B cell (primary cell): ENCODE measurements around the gene REPS2. TPM values are rescaled to one million over a fixed set of nuclear protein-coding genes. Genes with fewer than 3 reads are reported as not detected.

ENCODE experiments used
- ATAC-seq: fragments of 200-7000 bp; cut with Tn5 transposase; one replicate; pipeline ENCODE4 v1.10.0; 2021; ENCODE audit warnings: low read depth, mild to moderate bottlenecking, moderate number of reproducible peaks, moderate library complexity
- CTCF ChIA-PET: fragments of 350-600 bp; sonication (Branson Sonifier 250); formaldehyde crosslinking; loops from one replicate; lab custom pipeline; 2021; ENCODE audit warnings: antibody characterized with exemption, inconsistent platforms; lab: Charles Lee
- POLR2A ChIA-PET: fragments of 350-600 bp; sonication (Branson Sonifier 250); formaldehyde crosslinking; loops from one replicate; lab custom pipeline; 2021; ENCODE audit warnings: antibody characterized with exemption; lab: Charles Lee
- DNase-seq: peaks from one replicate; pipeline ENCODE4 v3.0.0; 2013
- H2AFZ ChIP-seq: 2 replicates; pipeline ENCODE4 v1.6.1; 2012; ENCODE audit warnings: mild to moderate bottlenecking, low read depth, low read length; ENCODE audit not compliant: insufficient read depth, poor library complexity, severe bottlenecking
- H3K27ac ChIP-seq, 2 donors: 1 replicate in 1 of 2; 2 replicates in 1 of 2; pipeline ENCODE4 v1.5.1; 2012 to 2013; ENCODE audit warnings: low read length in 2 of 2, mild to moderate bottlenecking in 2 of 2, moderate library complexity in 1 of 2
- H3K27me3 ChIP-seq, 4 experiments: fragments of 200-600 bp in 1 of 4; sonication (generic) in 1 of 4; replicated peaks in 1 of 4; 1 replicate in 2 of 4; 2 replicates in 2 of 4; pipeline versions ENCODE4 v1.6.1 to v1.7.0; 2013 to 2016; ENCODE audit warnings: low read length in 3 of 4, mild to moderate bottlenecking in 2 of 4, mixed read lengths in 1 of 4, moderate library complexity in 1 of 4; ENCODE audit not compliant: insufficient read depth in 4 of 4, control insufficient read depth in 3 of 4; ENCODE audit errors: control extremely low read depth in 1 of 4
- H3K36me3 ChIP-seq, 2 experiments: replicated peaks in 1 of 2; 1 replicate in 1 of 2; 2 replicates in 1 of 2; pipeline versions ENCODE4 v1.6.1 to v1.7.1; 2013; ENCODE audit warnings: low read length in 1 of 2; ENCODE audit not compliant: insufficient read depth in 2 of 2, control insufficient read depth in 1 of 2; ENCODE audit errors: control extremely low read depth in 1 of 2, extremely low read depth in 1 of 2
- H3K4me1 ChIP-seq, 2 donors: fragments of 200-600 bp in 1 of 2; sonication (generic) in 1 of 2; 1 replicate in 1 of 2; 2 replicates in 1 of 2; pipeline versions ENCODE4 v1.5.1 to v1.6.1; 2013 to 2017; ENCODE audit warnings: low read length in 2 of 2; ENCODE audit not compliant: control insufficient read depth in 2 of 2, insufficient read depth in 2 of 2
- H3K4me2 ChIP-seq: replicated peaks from 2 replicates; pipeline ENCODE3; 2012; ENCODE audit warnings: mild to moderate bottlenecking, low read depth, low read length; ENCODE audit not compliant: poor library complexity, severe bottlenecking
- H3K4me3 ChIP-seq, 5 experiments: fragments of 200-600 bp in 1 of 5; sonication (generic) in 1 of 5; 1 replicate in 3 of 5; 2 replicates in 2 of 5; pipeline versions ENCODE4 v1.5.1 to v1.7.0; 2011 to 2016; ENCODE audit warnings: low read length in 4 of 5, mild to moderate bottlenecking in 4 of 5, low read depth in 2 of 5, control low read depth in 1 of 5, moderate library complexity in 1 of 5; ENCODE audit not compliant: insufficient read depth in 1 of 5; ENCODE audit errors: control extremely low read depth in 1 of 5, extremely low read depth in 1 of 5
- H3K79me2 ChIP-seq: fragments of 200-600 bp; sonication (generic); one replicate; pipeline ENCODE4 v1.6.0; 2016; ENCODE audit warnings: low read length; ENCODE audit not compliant: control insufficient read depth, insufficient read depth
- H3K9ac ChIP-seq: fragments of 200-600 bp; sonication (generic); 2 replicates; pipeline ENCODE4 v1.6.1; 2017; ENCODE audit warnings: mild to moderate bottlenecking, low read length, moderate library complexity
- H3K9me3 ChIP-seq, 3 donors: one replicate each; pipeline versions ENCODE4 v1.6.1 to v1.7.1; 2013; ENCODE audit warnings: low read length in 2 of 3; ENCODE audit not compliant: control insufficient read depth in 2 of 3, insufficient read depth in 1 of 3; ENCODE audit errors: control extremely low read depth in 1 of 3
- H4K20me1 ChIP-seq: 2 replicates; pipeline ENCODE4 v1.6.0; 2012; ENCODE audit warnings: mild to moderate bottlenecking, low read length; ENCODE audit not compliant: insufficient read depth, control insufficient read depth, poor library complexity, severe bottlenecking
- H3K27ac Mint-ChIP-seq: one replicate; pipeline ENCODE4 v1.8.0; 2021; ENCODE audit warnings: mixed read lengths
- H3K27me3 Mint-ChIP-seq: one replicate; pipeline ENCODE4 v1.8.0; 2021; ENCODE audit warnings: mixed read lengths
- H3K4me1 Mint-ChIP-seq: one replicate; pipeline ENCODE4 v1.8.0; 2021; ENCODE audit warnings: mixed read lengths
- H3K4me3 Mint-ChIP-seq: one replicate; pipeline ENCODE4 v1.8.0; 2021; ENCODE audit warnings: mixed read lengths
- H3K9me3 Mint-ChIP-seq: one replicate; pipeline ENCODE4 v1.8.0; 2022; ENCODE audit warnings: mixed read lengths; ENCODE audit not compliant: insufficient read depth
- CTCF ChIP-seq: fragments of 200-600 bp; IDR thresholded peaks from one replicate; pipeline ENCODE4 v1.8.0; 2022; ENCODE audit warnings: antibody characterized with exemption, mild to moderate bottlenecking
- EZH2 ChIP-seq: IDR thresholded peaks from 2 replicates; pipeline ENCODE4 v1.6.1; 2012; ENCODE audit warnings: borderline replicate concordance, low read depth, mild to moderate bottlenecking, moderate library complexity, low read length; ENCODE audit not compliant: insufficient read depth, poor library complexity, severe bottlenecking
- WGBS: methylation state at CpG from one replicate; pipeline ENCODE4 v1.1.5; 2013; ENCODE audit warnings: missing lambda C conversion rate; ENCODE audit not compliant: insufficient coverage; 5-methylcytosine and 5-hydroxymethylcytosine counted together
- intact Hi-C: fragments of 100-400 bp; cut with micrococcal nuclease; formaldehyde crosslinking; loops from one replicate; pipeline ENCODE4 v1.10.0; 2022
- polyA plus RNA-seq: library from polyadenylated mRNA; depleted of rRNA; stranded (reverse); fragments of >200 nt; gene quantifications from 2 replicates; pipeline ENCODE4 v1.2.3, GENCODE V29; 2012
- total RNA-seq, 2 donors: library from RNA; stranded (reverse); fragments of 120-200 nt in 1 of 2; gene quantifications; 1 replicate in 1 of 2; 2 replicates in 1 of 2; pipeline versions ENCODE4 v1.2.3 to v1.2.4, GENCODE V29; 2013 to 2022

REPS2 gene
- total and polyA plus RNA-seq, 2 donors (not counting 1 experiment from before 2014, with no cell fraction given), result 1.1 to 4.9 TPM

DNA sequence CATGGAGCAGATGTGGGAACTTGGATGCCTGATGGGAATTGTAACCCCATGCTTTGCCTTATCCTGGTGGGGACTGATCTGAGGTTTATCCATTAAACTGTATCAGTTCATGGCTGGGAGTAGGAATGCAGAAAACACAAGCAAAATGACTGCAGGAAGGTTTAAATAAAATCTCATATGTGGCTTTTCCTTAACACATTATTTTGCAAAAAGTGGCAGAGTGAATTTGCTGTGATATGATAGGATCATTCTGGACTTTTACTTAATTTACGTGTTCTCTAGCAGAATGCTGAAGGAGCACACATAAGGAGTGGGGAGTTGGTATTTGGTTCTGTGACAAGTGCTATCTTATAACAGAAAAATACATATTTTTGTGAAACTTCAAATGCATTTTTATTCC, 34.8 kb downstream of the REPS2 start:
- Histone ChIP-seq H4K20me1 (no peaks in the 10 kb centered on the region), H3K79me2 (no peaks in the 10 kb centered on the region), H2AFZ (no peak overlapping the region), H3K4me3 (no peak overlapping the region), H3K4me2 (no peak overlapping the region), H3K4me1 (no peaks in the 10 kb centered on the region), H3K9me3 (no peaks in the 10 kb centered on the region), H3K9ac (no peak overlapping the region), H3K36me3 (no peaks in the 10 kb centered on the region), H3K27ac (no peak overlapping the region), H3K27me3 (no peaks in the 10 kb centered on the region)
- H3K4me3 Mint-ChIP-seq, result no peak overlapping the region
- WGBS, result no CpG with 5 or more reads among the region's 1 CpG
- CTCF ChIA-PET, result no interaction called here
- no peak overlapping the region for H3K27ac Mint-ChIP-seq
- intact Hi-C loops, result no loop called here
- POLR2A ChIA-PET, result no interaction called here
- H3K9me3 Mint-ChIP-seq, result no peaks in the 10 kb centered on the region
- DNase-seq (no peak), ATAC-seq (no peak)
- H3K4me1 Mint-ChIP-seq, result no peaks in the 10 kb centered on the region
- no peaks in the 10 kb centered on the region for H3K27me3 Mint-ChIP-seq
- TF ChIP-seq EZH2 (no peak), CTCF (no peak)

GRCh38 chrX:16981980-16982379, 35.5 kb downstream of the REPS2 start:
- POLR2A ChIA-PET, result no interaction called here
- H3K4me3 ChIP-seq, result no peak overlapping the region
- TF ChIP-seq CTCF (no peak), EZH2 (no peak)

More at GRCh38 chrX:16981980-16982379, 35.5 kb downstream of the REPS2 start:
- Mint-ChIP-seq H3K4me1 (no peaks in the 10 kb centered on the region), H3K9me3 (no peaks in the 10 kb centered on the region), H3K4me3 (no peak overlapping the region), H3K27ac (no peak overlapping the region), H3K27me3 (no peaks in the 10 kb centered on the region)
- DNase-seq, result no peak
- H3K9me3 ChIP-seq, result no peaks in the 10 kb centered on the region
- CTCF ChIA-PET, result no interaction called here
- no peaks in the 10 kb centered on the region for H3K36me3 ChIP-seq
- no peak overlapping the region for H3K27ac ChIP-seq
- no peak overlapping the region for H3K4me2 ChIP-seq
- H3K9ac ChIP-seq, result no peak overlapping the region
- H3K4me1 ChIP-seq, result no peaks in the 10 kb centered on the region
- H3K27me3 ChIP-seq, result no peaks in the 10 kb centered on the region
- H4K20me1 ChIP-seq, result no peaks in the 10 kb centered on the region
- no peak for ATAC-seq
- intact Hi-C loops, result no loop called here
- no peak overlapping the region for H2AFZ ChIP-seq
- no peaks in the 10 kb centered on the region for H3K79me2 ChIP-seq
